Neural progenitor cell (in vitro differentiated cells): ENCODE results near the gene TRIOBP.
A peak's percentile ranks its signal among the peaks of the same experiment; 100 is the strongest.

ENCODE experiments used
- CTCF ChIP-seq: fragments of 200-600 bp; sonication (generic); IDR thresholded peaks from 2 replicates; pipeline ENCODE4 v1.5.1; 2017; ENCODE audit warnings: antibody characterized with exemption, mild to moderate bottlenecking
- EZH2 ChIP-seq: fragments of 200-600 bp; sonication (generic); IDR thresholded peaks from 2 replicates; pipeline ENCODE4 v1.6.1; 2017; ENCODE audit warnings: antibody characterized with exemption, mild to moderate bottlenecking, moderate library complexity
- EZH2phosphoT487 ChIP-seq: fragments of 200-600 bp; sonication (generic); IDR thresholded peaks from 2 replicates; pipeline ENCODE4 v1.6.1; 2017; ENCODE audit warnings: antibody characterized with exemption

- TF ChIP-seq CTCF (peak; percentile 88), EZH2 (no peak), EZH2phosphoT487 (no peak)
These were observed 15.2 kb upstream of the TRIOBP start for GRCh38 chr22:37681556-37682049.
